ENCODE results near the gene LRP8. TPM values are rescaled to one million over a fixed set of nuclear protein-coding genes. Genes with fewer than 3 reads are reported as not detected.

The LRP8 gene
- total RNA-seq, 5 donors from 2014 or later (not counting 1 experiment from before 2014, with no cell fraction given) = 8.9 to 21.5 (median 19.8) TPM

DNA sequence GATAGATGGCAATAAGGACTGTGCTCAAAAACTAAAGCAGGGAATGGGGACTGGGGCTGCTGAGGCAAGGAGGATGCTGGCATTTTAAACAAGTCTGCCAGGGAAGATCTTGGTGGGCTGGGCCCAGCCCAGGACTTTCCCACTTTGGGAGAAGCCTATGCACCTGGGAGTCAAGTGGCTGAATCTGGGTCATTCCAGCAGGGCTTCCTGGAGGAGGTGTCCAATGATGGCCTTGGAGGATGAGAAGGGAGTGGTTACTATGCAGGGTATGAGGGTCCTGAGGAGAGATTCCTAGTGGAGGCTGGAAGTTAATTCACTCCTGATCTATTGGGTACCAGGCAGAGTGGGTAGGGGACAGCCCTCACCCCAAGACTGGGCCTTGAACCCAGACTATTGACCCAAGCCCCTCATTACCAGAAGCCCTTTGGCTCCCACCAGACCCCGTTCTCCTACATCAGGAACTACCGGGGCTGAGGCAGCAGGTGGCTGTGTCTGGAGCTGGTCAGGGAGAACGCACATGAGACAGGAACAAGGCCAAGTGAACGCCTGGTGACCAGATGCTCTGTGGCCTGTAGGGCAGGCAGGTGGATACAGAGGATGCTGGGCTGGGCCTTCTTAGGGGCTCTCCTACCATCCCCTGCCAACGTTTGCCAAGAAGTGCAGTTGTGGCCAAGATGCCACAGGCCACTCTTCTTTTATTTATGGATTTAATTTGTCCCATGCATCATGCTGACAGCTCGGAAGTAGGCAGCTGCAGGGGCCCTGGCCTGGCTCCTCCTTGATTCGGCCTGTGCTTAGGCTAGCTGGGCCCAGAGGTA lies 18.3 kb upstream of the LRP8 start:
- peaks cover 0 to under 1% (median 0%) of the 10 kb centered on the region in 3 donors for H3K4me1 Mint-ChIP-seq

DNA sequence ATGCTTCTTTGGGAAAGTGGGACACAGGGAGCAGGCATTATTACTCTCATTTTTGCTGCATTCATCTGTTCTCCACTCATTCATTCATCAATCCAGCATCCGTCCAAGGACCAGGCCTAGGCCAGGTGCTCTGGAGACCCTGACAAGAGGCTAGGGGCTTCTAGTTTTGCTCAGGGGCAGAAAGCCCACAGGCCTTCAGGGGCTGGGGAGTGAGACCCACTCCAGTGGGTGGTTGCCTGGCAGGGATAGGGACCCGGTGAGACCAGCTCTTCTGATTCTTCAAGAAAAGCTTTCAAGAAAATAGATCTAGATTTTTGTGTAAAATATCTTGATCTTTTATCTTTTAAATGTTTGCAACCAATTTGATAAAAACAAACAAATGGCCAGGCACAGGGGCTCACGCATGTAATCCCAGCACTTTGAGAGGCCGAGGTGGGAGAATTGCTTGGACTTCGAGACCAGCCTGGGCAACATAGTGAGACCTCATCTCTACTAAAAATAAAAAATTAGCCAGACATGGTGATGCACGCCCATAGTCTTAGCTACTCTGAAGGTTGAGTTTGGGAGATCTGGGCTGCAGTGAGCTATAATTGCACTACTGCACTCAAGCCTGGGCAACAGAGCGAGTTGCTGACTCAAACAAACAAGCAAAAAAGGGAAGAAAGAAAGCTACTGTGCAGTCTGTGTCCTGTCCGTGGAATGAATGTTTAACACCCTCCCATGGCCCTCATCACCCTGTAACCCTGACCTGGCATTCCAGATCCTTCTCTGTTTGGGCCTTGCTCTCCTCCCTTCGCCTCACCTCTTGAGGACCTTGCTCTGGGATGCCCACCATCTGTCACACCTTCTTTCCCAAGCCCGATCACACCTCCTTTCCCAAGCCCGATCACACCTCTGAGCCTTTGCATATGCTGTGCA lies 17.3 kb upstream of the LRP8 start:
- no peak overlapping the region for H3K27ac ChIP-seq (ENCODE audit: low read length)
- no peaks in the 10 kb centered on the region for H3K36me3 Mint-ChIP-seq
- no peak for ATAC-seq (replicated peaks in 1 of 4)
- H3K27me3 Mint-ChIP-seq = no peaks in the 10 kb centered on the region
- ChIA-PET CTCF (no interaction called here), POLR2A (no interaction called here)
- peaks cover 0 to 2% (median 0%) of the 10 kb centered on the region in 3 donors for H3K4me1 Mint-ChIP-seq
- H3K4me1 ChIP-seq (ENCODE audit: control insufficient read depth in 1 of 2, extremely low read depth in 1 of 2, insufficient read depth in 2 of 2, low read length in 2 of 2) = no peaks in the 10 kb centered on the region
- H3K27ac Mint-ChIP-seq = no peak overlapping the region
- 92% methylated on average over 3 of the region's 11 CpGs for WGBS (ENCODE audit: insufficient coverage)
- H3K4me3 Mint-ChIP-seq = no peak overlapping the region
- peaks cover 0 to 17% of the 10 kb centered on the region in 2 experiments for H3K27me3 ChIP-seq (replicated peaks in 1 of 2; ENCODE audit: control insufficient read depth in 2 of 2, extremely low read depth in 1 of 2, insufficient read depth in 2 of 2, low read length in 1 of 2)
- H3K9me3 Mint-ChIP-seq = peaks cover 0 to 6% (median 3%) of the 10 kb centered on the region in 3 donors
- H3K36me3 ChIP-seq (ENCODE audit: control insufficient read depth in 2 of 2, extremely low read depth in 1 of 2, insufficient read depth in 1 of 2, low read length in 1 of 2) = no peaks in the 10 kb centered on the region
- peak in 2 of 35 experiments; percentile 2 for DNase-seq
- no peaks in the 10 kb centered on the region for H3K9me3 ChIP-seq
- H3K4me3 ChIP-seq (ENCODE audit: control insufficient read depth in 1 of 2, extremely low read depth in 1 of 2, low read length in 1 of 2) = no peak overlapping the region

More for the DNA sequence above, 18.3 kb upstream of the LRP8 start:
- 73% methylated on average over 6 of the region's 7 CpGs for WGBS (ENCODE audit: insufficient coverage)
- H3K36me3 Mint-ChIP-seq = no peaks in the 10 kb centered on the region
- DNase-seq = peak in 1 of 35 experiments; percentile 3
- H3K4me1 ChIP-seq (ENCODE audit: control insufficient read depth in 1 of 2, extremely low read depth in 1 of 2, insufficient read depth in 2 of 2, low read length in 2 of 2) = no peaks in the 10 kb centered on the region
- no peaks in the 10 kb centered on the region for H3K9me3 ChIP-seq
- peaks cover 0 to 17% of the 10 kb centered on the region in 2 experiments for H3K27me3 ChIP-seq (replicated peaks in 1 of 2; ENCODE audit: control insufficient read depth in 2 of 2, extremely low read depth in 1 of 2, insufficient read depth in 2 of 2, low read length in 1 of 2)
- H3K27ac ChIP-seq (ENCODE audit: low read length) = no peak overlapping the region
- POLR2A ChIA-PET = no interaction called here
- no peak for ATAC-seq (replicated peaks in 1 of 4)
- no peaks in the 10 kb centered on the region for H3K36me3 ChIP-seq (ENCODE audit: control insufficient read depth in 2 of 2, extremely low read depth in 1 of 2, insufficient read depth in 1 of 2, low read length in 1 of 2)
- H3K27me3 Mint-ChIP-seq = no peaks in the 10 kb centered on the region
- H3K9me3 Mint-ChIP-seq = peaks cover 0 to 4% (median 2%) of the 10 kb centered on the region in 3 donors
- CTCF ChIA-PET = no interaction called here
- no peak overlapping the region for H3K4me3 Mint-ChIP-seq
- no peak overlapping the region for H3K27ac Mint-ChIP-seq
- H3K4me3 ChIP-seq (ENCODE audit: control insufficient read depth in 1 of 2, extremely low read depth in 1 of 2, low read length in 1 of 2) = no peak overlapping the region

DNA sequence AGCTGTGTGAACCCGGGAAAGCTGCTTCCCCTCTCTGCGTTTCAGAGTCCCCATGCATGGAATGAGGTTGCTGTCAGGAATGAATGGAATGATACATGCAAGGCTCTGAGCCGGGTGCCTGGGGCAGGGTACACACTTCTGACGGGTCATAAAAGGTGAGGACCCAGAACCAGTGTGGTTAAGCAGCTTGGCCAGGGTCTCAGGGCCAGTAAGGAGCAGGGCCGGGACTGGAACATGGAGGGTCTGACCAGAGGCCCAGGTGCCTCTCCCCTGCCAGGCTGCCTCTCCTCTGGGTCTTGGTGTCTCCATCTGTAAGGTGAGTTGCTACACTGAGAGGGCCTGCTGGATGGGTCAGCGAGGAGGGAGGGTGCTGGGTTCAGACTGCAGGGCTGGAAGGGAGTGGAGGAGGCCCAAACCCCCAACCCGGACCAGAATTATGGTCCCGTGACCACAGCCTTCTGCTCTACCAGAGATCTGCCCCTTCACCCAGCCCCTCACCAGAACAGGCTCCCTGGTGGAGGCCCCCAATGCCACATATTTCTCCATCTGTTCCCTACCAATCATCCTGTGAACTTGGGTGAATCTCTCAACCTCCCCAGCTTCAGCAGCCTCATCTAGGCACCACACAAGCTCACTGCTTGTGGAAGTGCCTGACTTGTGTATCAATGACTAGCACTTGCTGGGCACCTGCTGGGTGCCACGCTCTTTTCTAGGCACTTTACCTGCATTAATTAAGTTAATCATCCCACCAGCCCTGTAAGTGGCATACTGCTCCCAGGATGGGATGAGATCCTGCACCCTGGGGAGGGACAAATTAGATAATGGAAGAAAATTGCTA lies 16.2 kb upstream of the LRP8 start:
- Histone ChIP-seq H3K36me3 (ENCODE audit: control insufficient read depth in 2 of 2, extremely low read depth in 1 of 2, insufficient read depth in 1 of 2, low read length in 1 of 2) (no peaks in the 10 kb centered on the region), H3K4me1 (ENCODE audit: control insufficient read depth in 1 of 2, extremely low read depth in 1 of 2, insufficient read depth in 2 of 2, low read length in 2 of 2) (no peaks in the 10 kb centered on the region), H3K4me3 (ENCODE audit: control insufficient read depth in 1 of 2, extremely low read depth in 1 of 2, low read length in 1 of 2) (no peak overlapping the region), H3K27me3 (replicated peaks in 1 of 2; ENCODE audit: control insufficient read depth in 2 of 2, extremely low read depth in 1 of 2, insufficient read depth in 2 of 2, low read length in 1 of 2) (peaks cover 0 to 17% of the 10 kb centered on the region in 2 experiments), H3K9me3 (no peaks in the 10 kb centered on the region), H3K27ac (ENCODE audit: low read length) (no peak overlapping the region)
- peaks cover 0 to 6% (median 3%) of the 10 kb centered on the region in 3 donors for H3K9me3 Mint-ChIP-seq
- ATAC-seq (replicated peaks in 1 of 4) (no peak), DNase-seq (peak in 2 of 35 experiments; percentile 2 to 4)
- H3K36me3 Mint-ChIP-seq = no peaks in the 10 kb centered on the region
- POLR2A ChIA-PET = no interaction called here
- 94% methylated on average over 4 of the region's 9 CpGs for WGBS (ENCODE audit: insufficient coverage)
- no peak overlapping the region for H3K4me3 Mint-ChIP-seq
- H3K27me3 Mint-ChIP-seq = no peaks in the 10 kb centered on the region
- H3K4me1 Mint-ChIP-seq = peaks cover 0 to 2% (median 0%) of the 10 kb centered on the region in 3 donors
- CTCF ChIA-PET = no interaction called here
- no peak overlapping the region for H3K27ac Mint-ChIP-seq

DNA sequence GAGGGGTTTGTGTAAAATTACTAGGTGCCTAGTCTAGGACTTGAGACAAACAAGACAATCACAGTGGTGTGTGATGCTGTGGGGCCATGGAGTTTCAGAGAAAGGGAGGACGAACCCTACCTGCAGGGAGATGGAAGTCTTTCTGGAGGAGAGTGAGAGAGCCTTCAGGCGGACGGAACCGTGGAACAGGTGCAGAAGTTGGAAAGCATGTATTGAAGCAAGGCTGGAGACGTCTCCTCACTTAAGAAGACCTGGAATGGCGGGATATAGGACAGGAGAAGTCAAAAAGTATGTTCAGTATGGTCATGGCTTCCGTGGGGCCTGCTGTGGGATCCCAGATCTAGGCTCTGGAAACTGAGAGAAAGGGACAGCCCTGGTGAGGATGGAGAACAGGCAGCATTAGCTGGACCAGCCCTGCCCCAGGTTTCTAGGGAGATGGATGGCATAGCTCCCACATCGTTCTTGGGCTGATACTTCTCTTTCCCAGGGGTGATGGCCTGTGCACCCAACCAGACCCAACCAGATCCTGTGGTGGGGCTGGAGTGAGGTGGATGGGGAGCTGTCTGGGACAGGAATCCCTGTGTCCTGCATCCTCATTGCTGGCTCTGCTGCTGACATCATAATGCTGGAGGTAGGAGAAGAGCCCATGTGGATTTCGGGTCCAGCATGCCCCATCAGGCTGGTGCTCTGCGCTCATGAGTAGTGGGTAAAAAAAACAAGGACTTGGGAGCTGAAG lies 15.0 kb upstream of the LRP8 start:
- Histone ChIP-seq H3K9me3 (no peaks in the 10 kb centered on the region), H3K4me1 (ENCODE audit: control insufficient read depth in 1 of 2, extremely low read depth in 1 of 2, insufficient read depth in 2 of 2, low read length in 2 of 2) (no peaks in the 10 kb centered on the region), H3K4me3 (ENCODE audit: control insufficient read depth in 1 of 2, extremely low read depth in 1 of 2, low read length in 1 of 2) (no peak overlapping the region), H3K27me3 (replicated peaks in 1 of 2; ENCODE audit: control insufficient read depth in 2 of 2, extremely low read depth in 1 of 2, insufficient read depth in 2 of 2, low read length in 1 of 2) (peaks cover 0 to 17% of the 10 kb centered on the region in 2 experiments), H3K36me3 (ENCODE audit: control insufficient read depth in 2 of 2, extremely low read depth in 1 of 2, insufficient read depth in 1 of 2, low read length in 1 of 2) (no peaks in the 10 kb centered on the region), H3K27ac (ENCODE audit: low read length) (no peak overlapping the region)
- Mint-ChIP-seq H3K36me3 (no peaks in the 10 kb centered on the region), H3K9me3 (peaks cover 0 to 6% (median 3%) of the 10 kb centered on the region in 3 donors), H3K4me3 (no peak overlapping the region), H3K4me1 (peaks cover 0 to 2% (median 0%) of the 10 kb centered on the region in 3 donors), H3K27me3 (no peaks in the 10 kb centered on the region), H3K27ac (no peak overlapping the region)
- POLR2A ChIA-PET = no interaction called here
- CTCF ChIA-PET = no interaction called here
- DNase-seq (no peak), ATAC-seq (replicated peaks in 1 of 4) (no peak)
- WGBS (ENCODE audit: insufficient coverage) = 89% methylated on average over 8 of the region's 10 CpGs

DNA sequence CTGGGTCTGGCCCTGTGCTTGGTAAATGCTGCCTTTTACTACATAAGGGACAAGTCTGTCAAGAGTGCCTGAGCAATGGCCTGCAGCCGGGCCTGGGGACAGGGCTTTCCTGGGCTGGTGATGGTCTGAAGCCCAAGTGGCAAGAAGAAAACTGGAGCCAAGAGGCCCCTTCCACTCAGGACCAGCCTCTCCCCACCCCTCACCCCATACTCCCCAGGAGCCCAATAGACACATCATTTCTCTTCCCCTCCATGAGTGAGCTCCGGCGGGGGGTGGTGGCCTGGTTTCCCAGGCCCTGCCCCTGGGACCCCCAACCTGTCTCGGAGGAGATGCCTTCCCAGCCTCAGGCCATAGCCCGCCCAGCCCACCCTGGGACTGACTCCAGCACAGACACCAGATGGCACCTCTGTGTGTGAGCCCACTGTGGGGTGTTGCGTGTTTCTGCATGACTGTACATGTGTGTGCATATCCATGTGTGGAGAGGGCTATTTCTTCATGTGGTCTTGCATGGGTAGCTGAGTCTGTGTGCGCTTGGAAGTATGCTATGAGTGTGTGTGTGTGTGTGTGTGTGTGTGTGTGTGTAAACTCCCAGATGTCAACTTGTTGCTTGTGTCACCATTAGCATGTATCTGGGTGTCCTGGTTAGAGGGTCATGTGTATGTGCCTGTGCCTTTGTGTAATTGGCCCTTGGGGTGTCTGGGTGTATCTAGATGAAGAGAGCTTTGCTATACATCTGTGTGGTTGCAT lies 14.3 kb upstream of the LRP8 start:
- ChIA-PET POLR2A (no interaction called here), CTCF (no interaction called here)
- no peaks in the 10 kb centered on the region for H3K36me3 Mint-ChIP-seq
- peaks cover 0 to 6% (median 3%) of the 10 kb centered on the region in 3 donors for H3K9me3 Mint-ChIP-seq
- Histone ChIP-seq H3K9me3 (no peaks in the 10 kb centered on the region), H3K27ac (ENCODE audit: low read length) (no peak overlapping the region), H3K36me3 (ENCODE audit: control insufficient read depth in 2 of 2, extremely low read depth in 1 of 2, insufficient read depth in 1 of 2, low read length in 1 of 2) (no peaks in the 10 kb centered on the region), H3K4me3 (ENCODE audit: control insufficient read depth in 1 of 2, extremely low read depth in 1 of 2, low read length in 1 of 2) (no peak overlapping the region), H3K4me1 (ENCODE audit: control insufficient read depth in 1 of 2, extremely low read depth in 1 of 2, insufficient read depth in 2 of 2, low read length in 2 of 2) (no peaks in the 10 kb centered on the region), H3K27me3 (replicated peaks in 1 of 2; ENCODE audit: control insufficient read depth in 2 of 2, extremely low read depth in 1 of 2, insufficient read depth in 2 of 2, low read length in 1 of 2) (peaks cover 0 to 17% of the 10 kb centered on the region in 2 experiments)
- 98% methylated on average over 7 of the region's 7 CpGs for WGBS (ENCODE audit: insufficient coverage)
- peaks cover 0 to 2% (median 0%) of the 10 kb centered on the region in 3 donors for H3K4me1 Mint-ChIP-seq
- H3K4me3 Mint-ChIP-seq = no peak overlapping the region
- H3K27me3 Mint-ChIP-seq = no peaks in the 10 kb centered on the region
- DNase-seq (no peak), ATAC-seq (replicated peaks in 1 of 4) (no peak)
- H3K27ac Mint-ChIP-seq = no peak overlapping the region
